IMR-90 (cell line): ENCODE results near the gene LENEP. TPM values are rescaled to one million over a fixed set of nuclear protein-coding genes. Genes with fewer than 3 reads are reported as not detected.

Experiments used
- ATAC-seq: fragments of 200-7000 bp; cut with Tn5 transposase; 2 replicates; pipeline ENCODE4 v1.9.1; 2020; ENCODE audit warnings: low read depth, mild to moderate bottlenecking, moderate library complexity
- BruUV-seq: library from RNA; stranded (reverse); fragments of 400-500 nt; replicated peaks from 2 replicates; lab custom pipeline; 2021; lab: Mats Ljungman, UMichigan
- CTCF ChIA-PET: fragments of 300-600 bp; formaldehyde crosslinking; extraction: SDS; loops from one replicate; lab custom pipeline; 2021; ENCODE audit warnings: antibody characterized with exemption; lab: Yijun Ruan, JAX
- POLR2A ChIA-PET: fragments of 300-600 bp; sonication (Branson Sonifier 250); formaldehyde crosslinking; loops from one replicate; lab custom pipeline; 2022; ENCODE audit warnings: antibody characterized with exemption; ENCODE audit not compliant: unreplicated experiment; lab: Charles Lee
- DNase-seq: peaks from one replicate; pipeline ENCODE4 v3.0.0; 2013
- H2AFZ ChIP-seq: replicated peaks from 2 replicates; pipeline ENCODE3; 2013; ENCODE audit warnings: low read length, mild to moderate bottlenecking; ENCODE audit not compliant: poor library complexity
- H2AK5ac ChIP-seq: 2 replicates; pipeline ENCODE4 v1.6.1; 2013; ENCODE audit warnings: low read depth, low read length, inconsistent platforms
- H2AK9ac ChIP-seq: replicated peaks from 2 replicates; pipeline ENCODE3; 2013; ENCODE audit warnings: mild to moderate bottlenecking, low read depth, low read length, moderate library complexity; ENCODE audit not compliant: poor library complexity
- H2BK120ac ChIP-seq: 2 replicates; pipeline ENCODE4 v1.6.1; 2013; ENCODE audit warnings: low read depth, low read length, inconsistent platforms
- H2BK15ac ChIP-seq: 3 replicates; pipeline ENCODE4 v1.6.1; 2013; ENCODE audit warnings: low read depth, low read length, inconsistent platforms
- H2BK20ac ChIP-seq: 2 replicates; pipeline ENCODE4 v1.6.1; 2013; ENCODE audit warnings: low read depth, mild to moderate bottlenecking, inconsistent platforms, low read length, moderate library complexity
- H2BK5ac ChIP-seq: 2 replicates; pipeline ENCODE4 v1.6.1; 2013; ENCODE audit warnings: mild to moderate bottlenecking, low read depth, low read length, inconsistent platforms; ENCODE audit not compliant: poor library complexity, severe bottlenecking
- H3K14ac ChIP-seq: replicated peaks from 2 replicates; pipeline ENCODE4 v1.6.1; 2013; ENCODE audit warnings: low read depth, low read length, inconsistent platforms
- H3K18ac ChIP-seq: 2 replicates; pipeline ENCODE4 v1.6.1; 2013; ENCODE audit warnings: low read depth, low read length, control low read depth
- H3K23ac ChIP-seq: 2 replicates; pipeline ENCODE4 v1.6.1; 2013; ENCODE audit warnings: low read depth, low read length, inconsistent platforms
- H3K27ac ChIP-seq: 2 replicates; pipeline ENCODE4 v1.5.1; 2013; ENCODE audit warnings: mild to moderate bottlenecking, control low read depth, low read length; ENCODE audit not compliant: insufficient read depth
- H3K27me3 ChIP-seq: 2 replicates; pipeline ENCODE4 v1.6.1; 2013; ENCODE audit warnings: low read length; ENCODE audit not compliant: control insufficient read depth, insufficient read depth
- H3K36me3 ChIP-seq: 2 replicates; pipeline ENCODE4 v1.6.1; 2013; ENCODE audit warnings: low read length, mixed read lengths; ENCODE audit not compliant: control insufficient read depth, insufficient read depth
- H3K4ac ChIP-seq: 2 replicates; pipeline ENCODE4 v1.6.1; 2013; ENCODE audit warnings: low read depth, low read length, inconsistent platforms
- H3K4me1 ChIP-seq: 2 replicates; pipeline ENCODE4 v1.6.1; 2013; ENCODE audit warnings: low read length, mixed read lengths; ENCODE audit not compliant: control insufficient read depth, insufficient read depth
- H3K4me2 ChIP-seq: 2 replicates; pipeline ENCODE4 v1.6.1; 2013; ENCODE audit warnings: low read depth, mild to moderate bottlenecking, control low read depth, low read length, moderate library complexity
- H3K4me3 ChIP-seq: 2 replicates; pipeline ENCODE4 v1.5.1; 2013; ENCODE audit warnings: low read depth, mild to moderate bottlenecking, control low read depth, low read length, moderate library complexity; ENCODE audit not compliant: insufficient read depth
- H3K56ac ChIP-seq: 2 replicates; pipeline ENCODE4 v1.6.1; 2013; ENCODE audit warnings: low read length, inconsistent platforms; ENCODE audit not compliant: insufficient read depth; ENCODE audit errors: extremely low read depth
- H3K79me1 ChIP-seq, 2 experiments: 2 replicates each; pipeline ENCODE4 v1.6.1; 2013; ENCODE audit warnings: low read length in 2 of 2, inconsistent platforms in 1 of 2, low read depth in 1 of 2
- H3K9ac ChIP-seq: 2 replicates; pipeline ENCODE4 v1.6.1; 2013; ENCODE audit warnings: low read depth, low read length, control low read depth
- H3K9me1 ChIP-seq: 2 replicates; pipeline ENCODE4 v1.6.1; 2013; ENCODE audit warnings: low read length, inconsistent platforms; ENCODE audit not compliant: insufficient read depth
- H3K9me3 ChIP-seq: 2 replicates; pipeline ENCODE4 v1.6.1; 2013; ENCODE audit warnings: low read length; ENCODE audit not compliant: control insufficient read depth, insufficient read depth
- H4K20me1 ChIP-seq: 2 replicates; pipeline ENCODE4 v1.6.1; 2013; ENCODE audit warnings: low read length, inconsistent platforms; ENCODE audit not compliant: insufficient read depth
- H4K5ac ChIP-seq: 2 replicates; pipeline ENCODE4 v1.6.1; 2013; ENCODE audit warnings: mild to moderate bottlenecking, low read depth, low read length, control low read depth
- H4K8ac ChIP-seq, 2 experiments: 2 replicates each; pipeline ENCODE4 v1.6.1; 2013; ENCODE audit warnings: low read depth in 2 of 2, low read length in 2 of 2, control low read depth in 1 of 2, inconsistent platforms in 1 of 2
- H4K91ac ChIP-seq: 2 replicates; pipeline ENCODE4 v1.6.1; 2013; ENCODE audit warnings: low read depth, low read length, inconsistent platforms; ENCODE audit not compliant: insufficient read depth
- CEBPB ChIP-seq: IDR thresholded peaks from 2 replicates; pipeline ENCODE4 v1.6.1; 2012; ENCODE audit warnings: low read depth, low read length, improper control_type of control experiment
- CTCF ChIP-seq: conservative IDR thresholded peaks from 2 replicates; pipeline ENCODE4 v1.5.1; 2012; ENCODE audit warnings: mild to moderate bottlenecking, low read depth, low read length, improper control_type of control experiment
- MAFK ChIP-seq: IDR thresholded peaks from 2 replicates; pipeline ENCODE4 v1.6.1; 2012; ENCODE audit warnings: low read depth, low read length, improper control_type of control experiment
- MAZ ChIP-seq: IDR thresholded peaks from 2 replicates; pipeline ENCODE4 v1.6.1; 2012; ENCODE audit warnings: low read depth, mild to moderate bottlenecking, low read length, improper control_type of control experiment, moderate library complexity, borderline replicate concordance
- NFE2L2 ChIP-seq: fragments of 150-350 bp; IDR thresholded peaks from 2 replicates; pipeline ENCODE4 v1.6.1; 2016; ENCODE audit warnings: low read depth, mild to moderate bottlenecking, low read length
- POLR2A ChIP-seq: IDR thresholded peaks from 2 replicates; pipeline ENCODE4 v1.6.1; 2012; ENCODE audit warnings: mild to moderate bottlenecking, low read depth, low read length
- RAD21 ChIP-seq: IDR thresholded peaks from 2 replicates; pipeline ENCODE4 v1.6.1; 2012; ENCODE audit warnings: low read length, improper control_type of control experiment
- RCOR1 ChIP-seq: IDR thresholded peaks from 2 replicates; pipeline ENCODE4 v1.6.1; 2012; ENCODE audit warnings: mild to moderate bottlenecking, low read length, improper control_type of control experiment; ENCODE audit not compliant: insufficient replicate concordance
- RFX5 ChIP-seq: IDR thresholded peaks from 2 replicates; pipeline ENCODE4 v1.8.0; 2012; ENCODE audit warnings: low read depth, mild to moderate bottlenecking, low read length, moderate library complexity
- SMC3 ChIP-seq: fragments of 150-350 bp; IDR thresholded peaks from 2 replicates; pipeline ENCODE4 v1.6.1; 2016; ENCODE audit warnings: low read depth, mild to moderate bottlenecking, antibody characterized with exemption, low read length, moderate library complexity
- WGBS, 2 experiments: methylation state at CpG; one replicate each; pipeline versions ENCODE4 v1.1.5 to v1.1.7; 2013; ENCODE audit warnings: missing lambda C conversion rate in 2 of 2; ENCODE audit not compliant: insufficient read length in 1 of 2; ENCODE audit errors: extremely low coverage in 2 of 2; 5-methylcytosine and 5-hydroxymethylcytosine counted together
- dilution Hi-C: fragments of 300-500 bp; cut with HindIII; formaldehyde crosslinking; loops from one replicate; pipeline ENCODE4 v1.14.3; 2018; ENCODE audit warnings: low sequenced_read_pairs; ENCODE audit not compliant: unreplicated experiment
- in situ Hi-C: fragments of 300-500 bp; cut with MboI; formaldehyde crosslinking; loops from 3 replicates; pipeline ENCODE4 v1.14.3; 2019; ENCODE audit warnings: low sequenced_read_pairs, inconsistent platforms, mixed read lengths
- intact Hi-C: fragments of 100-400 bp; cut with micrococcal nuclease; formaldehyde crosslinking; loops from 2 replicates; pipeline ENCODE4 v1.10.0; 2022
- polyA plus RNA-seq, 3 experiments: library from polyadenylated mRNA; depleted of rRNA; stranded (reverse); fragments of >200 nt; gene quantifications; 2 replicates each; pipeline ENCODE4 v1.2.3, GENCODE V29; 2012; ENCODE audit warnings: low replicate concordance in 1 of 3
- total RNA-seq: library from RNA; depleted of rRNA; stranded (reverse); fragments of >200 nt; gene quantifications from 2 replicates; pipeline ENCODE4 v1.2.3, GENCODE V29; 2012
- TF ChIP-seq, protein P1 (sequence below): fragments of 150-350 bp; IDR thresholded peaks from 2 replicates; pipeline ENCODE4 v1.6.1; 2016; ENCODE audit warnings: low read depth, mild to moderate bottlenecking, low read length, moderate library complexity, borderline replicate concordance
- TF ChIP-seq, protein P2 (sequence below): fragments of 150-350 bp; IDR thresholded peaks from 2 replicates; pipeline ENCODE4 v1.6.1; 2017; ENCODE audit warnings: mild to moderate bottlenecking, antibody characterized with exemption, low read length, low read depth

LENEP gene
- total and polyA plus RNA-seq, 2 of the 4 experiments (the other 2 are of a cell fraction) = not detected

DNA sequence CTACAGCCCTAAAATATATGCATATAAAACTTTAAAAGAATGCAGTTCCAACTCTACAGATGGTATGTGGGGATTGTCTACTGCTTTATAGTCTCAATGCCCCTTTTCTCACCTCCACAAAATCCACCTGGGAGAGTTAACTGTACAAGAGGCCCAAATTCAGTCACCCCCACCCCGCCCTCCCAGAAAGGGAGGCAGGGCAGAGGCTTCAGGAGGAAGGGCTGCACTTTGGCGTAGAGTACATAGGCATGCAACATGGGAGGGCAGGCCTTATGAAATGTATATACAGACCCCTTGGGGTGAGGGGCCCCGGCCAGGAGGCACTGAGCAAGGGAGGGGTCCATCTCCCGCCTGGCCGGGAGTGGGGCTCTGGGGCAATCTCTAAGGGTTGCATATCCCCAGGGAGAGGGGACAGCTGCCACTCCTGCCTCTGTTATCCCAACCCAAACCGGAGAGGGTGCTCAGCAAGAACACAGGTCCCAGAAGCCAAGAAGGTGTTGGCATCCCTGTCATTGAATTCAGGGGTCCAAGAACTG lies 30.5 kb upstream of the LENEP start (continued):
- TF ChIP-seq MAFK (no peak), RCOR1 (no peak), RAD21 (no peak)

DNA sequence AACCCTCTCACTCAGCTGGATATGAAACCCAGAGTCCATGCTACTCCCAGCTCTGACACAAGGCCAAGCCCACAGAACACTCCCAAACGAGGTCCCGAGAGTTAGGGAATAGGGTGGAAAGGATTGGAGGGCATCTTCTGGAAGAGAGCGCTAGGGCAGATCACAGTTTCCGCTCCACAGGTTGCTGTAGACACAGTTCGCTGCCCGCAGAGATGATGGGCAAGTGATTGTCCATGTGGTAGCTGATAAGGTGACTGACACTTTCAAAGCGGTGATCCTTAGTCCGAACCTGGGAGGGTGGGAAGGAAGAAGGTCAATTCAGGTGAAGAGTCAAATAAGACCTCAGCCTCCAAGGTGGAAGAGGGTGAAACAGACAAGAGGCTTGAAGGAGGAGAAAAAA lies 29.7 kb upstream of the LENEP start:
- no peak for ATAC-seq

More for the DNA sequence above, 29.7 kb upstream of the LENEP start:
- TF ChIP-seq CTCF (no peak), MAFK (no peak), RCOR1 (no peak), RFX5 (no peak), NFE2L2 (no peak), MAZ (no peak), CEBPB (no peak), POLR2A (no peak), SMC3 (no peak)
- TF ChIP-seq, protein P1, sequence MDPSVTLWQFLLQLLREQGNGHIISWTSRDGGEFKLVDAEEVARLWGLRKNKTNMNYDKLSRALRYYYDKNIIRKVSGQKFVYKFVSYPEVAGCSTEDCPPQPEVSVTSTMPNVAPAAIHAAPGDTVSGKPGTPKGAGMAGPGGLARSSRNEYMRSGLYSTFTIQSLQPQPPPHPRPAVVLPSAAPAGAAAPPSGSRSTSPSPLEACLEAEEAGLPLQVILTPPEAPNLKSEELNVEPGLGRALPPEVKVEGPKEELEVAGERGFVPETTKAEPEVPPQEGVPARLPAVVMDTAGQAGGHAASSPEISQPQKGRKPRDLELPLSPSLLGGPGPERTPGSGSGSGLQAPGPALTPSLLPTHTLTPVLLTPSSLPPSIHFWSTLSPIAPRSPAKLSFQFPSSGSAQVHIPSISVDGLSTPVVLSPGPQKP = no peak
- TF ChIP-seq, protein P2, sequence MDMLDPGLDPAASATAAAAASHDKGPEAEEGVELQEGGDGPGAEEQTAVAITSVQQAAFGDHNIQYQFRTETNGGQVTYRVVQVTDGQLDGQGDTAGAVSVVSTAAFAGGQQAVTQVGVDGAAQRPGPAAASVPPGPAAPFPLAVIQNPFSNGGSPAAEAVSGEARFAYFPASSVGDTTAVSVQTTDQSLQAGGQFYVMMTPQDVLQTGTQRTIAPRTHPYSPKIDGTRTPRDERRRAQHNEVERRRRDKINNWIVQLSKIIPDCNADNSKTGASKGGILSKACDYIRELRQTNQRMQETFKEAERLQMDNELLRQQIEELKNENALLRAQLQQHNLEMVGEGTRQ = no peak
- no peak overlapping the region for H3K4me2 ChIP-seq
- no peak overlapping the region for H2AK9ac ChIP-seq
- no peak overlapping the region for H3K18ac ChIP-seq
- no peak overlapping the region for H2BK120ac ChIP-seq
- H3K4ac ChIP-seq = no peak overlapping the region
- peak overlapping the region; percentile 61 for H3K23ac ChIP-seq
- H2AK5ac ChIP-seq = peak overlapping the region; percentile 20; the same call in 1 of the 2 replicates
- intact Hi-C loops = no loop called here
- H4K20me1 ChIP-seq = peaks cover 39% of the 10 kb centered on the region
- ChIA-PET CTCF (interaction anchor here (1.1 kb wide), 1 partner anchor 8 kb away, joined by 3 read pairs; the partner anchor contains the start of gene PBXIP1), POLR2A (no interaction called here)
- BruUV-seq = no TSS peak
- H3K4me3 ChIP-seq = no peak overlapping the region
- in situ Hi-C loops = no loop called here
- H4K91ac ChIP-seq = no peak overlapping the region
- no peak overlapping the region for H3K9ac ChIP-seq
- H3K9me1 ChIP-seq = no peaks in the 10 kb centered on the region
- no peak overlapping the region for H2BK5ac ChIP-seq
- no peak overlapping the region for H4K5ac ChIP-seq
- no peak overlapping the region for H2BK15ac ChIP-seq
- no peak overlapping the region for H2BK20ac ChIP-seq
- no peak overlapping the region for H3K56ac ChIP-seq
- no peak for DNase-seq
- H3K14ac ChIP-seq = no peak overlapping the region
- H3K36me3 ChIP-seq = peaks cover 63% of the 10 kb centered on the region
- H3K4me1 ChIP-seq = peaks cover 12% of the 10 kb centered on the region
- 40% methylated on average over 1 of the region's 8 CpGs; no CpG with 5 or more reads in 1 of the 2 experiments for WGBS, 2 experiments
- H3K27ac ChIP-seq = no peak overlapping the region
- H3K9me3 ChIP-seq = no peaks in the 10 kb centered on the region
- H2AFZ ChIP-seq = no peak overlapping the region
- H4K8ac ChIP-seq = no peak overlapping the region
- H3K27me3 ChIP-seq = no peaks in the 10 kb centered on the region
- H3K79me1 ChIP-seq = peaks cover 30 to 75% of the 10 kb centered on the region in 2 experiments
- dilution Hi-C loops = no loop called here
